ENCODE measurements around the gene PHF13. TPM values are rescaled to one million over a fixed set of nuclear protein-coding genes. Genes with fewer than 3 reads are reported as not detected.
A peak's percentile ranks its signal among the peaks of the same experiment; 100 is the strongest.

PHF13 gene
- total and polyA plus RNA-seq, 10 of the 15 experiments (the other 5 are each of a cell fraction or from before 2014, with no cell fraction given), result 0.87 to 15.4 (median 5.1) TPM

DNA sequence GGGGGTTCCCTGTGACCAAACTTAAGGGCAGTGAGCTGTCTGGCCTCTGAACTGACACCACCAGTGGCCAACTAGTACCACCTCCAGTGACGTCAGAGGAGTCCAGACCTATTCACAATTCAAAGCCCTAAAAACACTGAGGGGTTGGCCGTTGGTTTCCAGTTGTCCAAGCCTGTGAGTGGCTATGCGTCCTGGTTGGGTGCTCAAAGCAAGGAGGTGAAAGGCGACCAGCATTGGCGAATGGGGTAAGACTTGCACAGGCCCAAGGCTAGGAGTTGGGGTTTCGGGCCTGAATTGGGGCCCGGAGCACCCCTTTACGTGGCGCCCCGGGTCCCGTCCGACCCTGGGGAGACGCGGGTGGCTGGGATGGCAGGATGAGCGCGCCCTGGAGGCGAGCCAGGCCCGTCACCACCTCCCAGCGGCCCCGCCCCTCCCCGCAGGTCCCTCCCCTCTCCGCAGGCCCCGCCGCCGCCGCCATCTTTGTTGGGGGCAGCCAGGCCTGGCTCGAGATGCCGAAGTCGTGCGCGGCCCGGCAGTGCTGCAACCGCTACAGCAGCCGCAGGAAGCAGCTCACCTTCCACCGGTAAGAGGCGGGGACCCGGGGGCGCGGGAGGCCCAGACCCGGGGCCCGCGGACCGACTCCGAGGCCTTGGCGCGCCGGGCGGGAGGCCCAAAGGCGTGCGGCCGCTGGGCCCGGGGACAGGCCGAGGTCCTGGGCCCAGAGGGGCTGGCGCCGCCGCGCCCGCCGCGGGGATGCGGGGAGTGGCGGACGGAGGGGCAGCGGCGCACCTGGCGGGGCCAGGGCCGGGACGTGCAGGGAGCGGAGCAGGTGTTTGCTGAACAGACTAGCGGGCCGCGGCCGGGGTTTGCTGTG, 11.4 kb downstream of the PHF13 start, which contains the start of gene THAP3:
THAP3 (plus strand) TSS at position 159 of the 874 bp plus-strand sequence; CDS start at position 510, 351 bp downstream.
- in situ Hi-C loops (cut with MboI) (no loop called here), intact Hi-C loops (cut with micrococcal nuclease; ENCODE audit: unreplicated experiment) (no loop called here)
- peaks cover 6 to 15% of the 10 kb centered on the region in 2 experiments; a peak in 3 of 4 replicates for H3K36me3 ChIP-seq (ENCODE audit: control insufficient read depth in 2 of 2, insufficient read depth in 2 of 2, low read length in 1 of 2)
- BruUV-seq (replicated peaks), result no TSS peak
- peak within 1 kb of the TSS; percentile 78 for H3K9ac ChIP-seq (ENCODE audit: control insufficient read depth, insufficient read depth, low read length)
- ChIA-PET POLR2A (interaction anchor here (0.7 to 1.5 kb wide), 3 partner anchors 9 to 45 kb away, joined by 3 read pairs; partner anchors contain the start of genes PHF13 and ZBTB48), CTCF (interaction anchor here (0.7 to 1.7 kb wide), 2 partner anchors 22 to 44 kb away, joined by 3 to 5 read pairs; no protein-coding TSS in a partner anchor), RAD21 (ENCODE audit: unreplicated experiment) (interaction anchor here (0.9 to 1.5 kb wide), 4 partner anchors 9 to 71 kb away, joined by 3 to 6 read pairs (median 4); partner anchors contain the start of genes NOL9 and ZBTB48), SMC1A (ENCODE audit: uncharacterized antibody, unreplicated experiment) (interaction anchor here (0.6 to 1.3 kb wide), 4 partner anchors 11 to 68 kb away, joined by 3 to 4 read pairs (median 3); partner anchors contain the start of gene PHF13)
- H3K4me2 ChIP-seq (ENCODE audit: control insufficient read depth, insufficient read depth), result peak within 1 kb of the TSS; percentile 92
- FAIRE-seq, result peak; percentile 87
- peaks cover 16% of the 10 kb centered on the region for H3K4me1 ChIP-seq (ENCODE audit: control insufficient read depth, insufficient read depth, low read length)
- peak; percentile 94 for ATAC-seq
- peaks cover 22% of the 10 kb centered on the region for H3K79me2 ChIP-seq (ENCODE audit: control insufficient read depth, insufficient read depth, low read length)
- peak within 1 kb of the TSS; percentile 82 for H3K27ac ChIP-seq (ENCODE audit: control insufficient read depth, insufficient read depth)
- H4K20me1 ChIP-seq (ENCODE audit: control insufficient read depth, insufficient read depth), result no peaks in the 10 kb centered on the region
- DNase-seq (ENCODE audit: low read depth, low spot score), result peak; percentile 64
- no peaks in the 10 kb centered on the region for H3K9me3 ChIP-seq (replicated peaks; ENCODE audit: control insufficient read depth, insufficient read depth, low read length)
- WGBS (ENCODE audit: insufficient coverage, insufficient replicate concordance, low lambda C conversion rate, missing lambda C conversion rate), result 1% methylated on average over 43 of the region's 73 CpGs
- H2AFZ ChIP-seq (ENCODE audit: control insufficient read depth, low read depth, low read length), result peak within 1 kb of the TSS; percentile 85
- H3K27me3 ChIP-seq (replicated peaks in 1 of 2; ENCODE audit: control insufficient read depth in 2 of 2, insufficient read depth in 2 of 2, low read length in 1 of 2), result no peaks in the 10 kb centered on the region
- peak within 1 kb of the TSS; percentile 58 for H3K4me3 ChIP-seq
- peak; percentile 67 for TF ChIP-seq POLR2A (IDR thresholded peaks at IDR 0.05; ENCODE audit: low read depth, low read length)
- TF ChIP-seq, protein P1, sequence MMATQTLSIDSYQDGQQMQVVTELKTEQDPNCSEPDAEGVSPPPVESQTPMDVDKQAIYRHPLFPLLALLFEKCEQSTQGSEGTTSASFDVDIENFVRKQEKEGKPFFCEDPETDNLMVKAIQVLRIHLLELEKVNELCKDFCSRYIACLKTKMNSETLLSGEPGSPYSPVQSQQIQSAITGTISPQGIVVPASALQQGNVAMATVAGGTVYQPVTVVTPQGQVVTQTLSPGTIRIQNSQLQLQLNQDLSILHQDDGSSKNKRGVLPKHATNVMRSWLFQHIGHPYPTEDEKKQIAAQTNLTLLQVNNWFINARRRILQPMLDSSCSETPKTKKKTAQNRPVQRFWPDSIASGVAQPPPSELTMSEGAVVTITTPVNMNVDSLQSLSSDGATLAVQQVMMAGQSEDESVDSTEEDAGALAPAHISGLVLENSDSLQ (IDR thresholded peaks at IDR 0.05), result peak; percentile 92
- peak; percentile 69 for TF ChIP-seq TARDBP (IDR thresholded peaks at IDR 0.05; ENCODE audit: borderline replicate concordance)
- TF ChIP-seq BACH1 (IDR thresholded peaks at IDR 0.05; ENCODE audit: borderline replicate concordance), result peak; percentile 82
- no peak; the same call in none of the 2 replicates for TF ChIP-seq NR2C1 (IDR thresholded peaks at IDR 0.05)
- TF ChIP-seq HCFC1 (IDR thresholded peaks at IDR 0.05; ENCODE audit: low read length), result peak; percentile 58; the same call in 1 of the 2 replicates
- TF ChIP-seq, protein P2, sequence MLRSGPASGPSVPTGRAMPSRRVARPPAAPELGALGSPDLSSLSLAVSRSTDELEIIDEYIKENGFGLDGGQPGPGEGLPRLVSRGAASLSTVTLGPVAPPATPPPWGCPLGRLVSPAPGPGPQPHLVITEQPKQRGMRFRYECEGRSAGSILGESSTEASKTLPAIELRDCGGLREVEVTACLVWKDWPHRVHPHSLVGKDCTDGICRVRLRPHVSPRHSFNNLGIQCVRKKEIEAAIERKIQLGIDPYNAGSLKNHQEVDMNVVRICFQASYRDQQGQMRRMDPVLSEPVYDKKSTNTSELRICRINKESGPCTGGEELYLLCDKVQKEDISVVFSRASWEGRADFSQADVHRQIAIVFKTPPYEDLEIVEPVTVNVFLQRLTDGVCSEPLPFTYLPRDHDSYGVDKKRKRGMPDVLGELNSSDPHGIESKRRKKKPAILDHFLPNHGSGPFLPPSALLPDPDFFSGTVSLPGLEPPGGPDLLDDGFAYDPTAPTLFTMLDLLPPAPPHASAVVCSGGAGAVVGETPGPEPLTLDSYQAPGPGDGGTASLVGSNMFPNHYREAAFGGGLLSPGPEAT (IDR thresholded peaks at IDR 0.05; ENCODE audit: low read depth), result peak; percentile 60; the same call in 1 of the 2 replicates
- TF ChIP-seq, protein P3, sequence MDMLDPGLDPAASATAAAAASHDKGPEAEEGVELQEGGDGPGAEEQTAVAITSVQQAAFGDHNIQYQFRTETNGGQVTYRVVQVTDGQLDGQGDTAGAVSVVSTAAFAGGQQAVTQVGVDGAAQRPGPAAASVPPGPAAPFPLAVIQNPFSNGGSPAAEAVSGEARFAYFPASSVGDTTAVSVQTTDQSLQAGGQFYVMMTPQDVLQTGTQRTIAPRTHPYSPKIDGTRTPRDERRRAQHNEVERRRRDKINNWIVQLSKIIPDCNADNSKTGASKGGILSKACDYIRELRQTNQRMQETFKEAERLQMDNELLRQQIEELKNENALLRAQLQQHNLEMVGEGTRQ (IDR thresholded peaks at IDR 0.05; ENCODE audit: borderline replicate concordance, low read depth, low read length), result no peak
- TF ChIP-seq CBX3 (IDR thresholded peaks at IDR 0.05; ENCODE audit: borderline replicate concordance, low read depth), result no peak
- no peak for TF ChIP-seq MTA2 (IDR thresholded peaks at IDR 0.05; ENCODE audit: low read depth)
- TF ChIP-seq NR2F1 (conservative IDR thresholded peaks at IDR 0.05), result peak; percentile 74
- no peak for TF ChIP-seq RCOR1 (conservative IDR thresholded peaks at IDR 0.05; ENCODE audit: low read depth, low read length)
- TF ChIP-seq, protein P4, sequence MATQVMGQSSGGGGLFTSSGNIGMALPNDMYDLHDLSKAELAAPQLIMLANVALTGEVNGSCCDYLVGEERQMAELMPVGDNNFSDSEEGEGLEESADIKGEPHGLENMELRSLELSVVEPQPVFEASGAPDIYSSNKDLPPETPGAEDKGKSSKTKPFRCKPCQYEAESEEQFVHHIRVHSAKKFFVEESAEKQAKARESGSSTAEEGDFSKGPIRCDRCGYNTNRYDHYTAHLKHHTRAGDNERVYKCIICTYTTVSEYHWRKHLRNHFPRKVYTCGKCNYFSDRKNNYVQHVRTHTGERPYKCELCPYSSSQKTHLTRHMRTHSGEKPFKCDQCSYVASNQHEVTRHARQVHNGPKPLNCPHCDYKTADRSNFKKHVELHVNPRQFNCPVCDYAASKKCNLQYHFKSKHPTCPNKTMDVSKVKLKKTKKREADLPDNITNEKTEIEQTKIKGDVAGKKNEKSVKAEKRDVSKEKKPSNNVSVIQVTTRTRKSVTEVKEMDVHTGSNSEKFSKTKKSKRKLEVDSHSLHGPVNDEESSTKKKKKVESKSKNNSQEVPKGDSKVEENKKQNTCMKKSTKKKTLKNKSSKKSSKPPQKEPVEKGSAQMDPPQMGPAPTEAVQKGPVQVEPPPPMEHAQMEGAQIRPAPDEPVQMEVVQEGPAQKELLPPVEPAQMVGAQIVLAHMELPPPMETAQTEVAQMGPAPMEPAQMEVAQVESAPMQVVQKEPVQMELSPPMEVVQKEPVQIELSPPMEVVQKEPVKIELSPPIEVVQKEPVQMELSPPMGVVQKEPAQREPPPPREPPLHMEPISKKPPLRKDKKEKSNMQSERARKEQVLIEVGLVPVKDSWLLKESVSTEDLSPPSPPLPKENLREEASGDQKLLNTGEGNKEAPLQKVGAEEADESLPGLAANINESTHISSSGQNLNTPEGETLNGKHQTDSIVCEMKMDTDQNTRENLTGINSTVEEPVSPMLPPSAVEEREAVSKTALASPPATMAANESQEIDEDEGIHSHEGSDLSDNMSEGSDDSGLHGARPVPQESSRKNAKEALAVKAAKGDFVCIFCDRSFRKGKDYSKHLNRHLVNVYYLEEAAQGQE (IDR thresholded peaks at IDR 0.05; ENCODE audit: low read depth, low read length), result no peak
- peak; percentile 93 for TF ChIP-seq LARP7 (IDR thresholded peaks at IDR 0.05)
- TF ChIP-seq SIN3A (IDR thresholded peaks at IDR 0.05; ENCODE audit: low read depth, low read length), result no peak
- peak; percentile 75 for TF ChIP-seq HDGF (IDR thresholded peaks at IDR 0.05)
- TF ChIP-seq NRF1 (conservative IDR thresholded peaks at IDR 0.05; ENCODE audit: low read depth, low read length), result no peak
